Amygdala (tissue), 56 donors: ENCODE results near the gene KCNIP1.
"Not testable (repeated sequence)": the region's sequence is repeated elsewhere in the genome, so short reads cannot be mapped to it uniquely, and the experiment has no call there.

ENCODE experiments used
- DNase-seq, 56 donors: peaks; one replicate each; lab custom pipeline; 2025; lab: John Stamatoyannopoulos, UW

KCNIP1 gene

GRCh38 chr5:170760113-170760512, 256.3 kb downstream of the KCNIP1 start:
- no peak for DNase-seq

DNA sequence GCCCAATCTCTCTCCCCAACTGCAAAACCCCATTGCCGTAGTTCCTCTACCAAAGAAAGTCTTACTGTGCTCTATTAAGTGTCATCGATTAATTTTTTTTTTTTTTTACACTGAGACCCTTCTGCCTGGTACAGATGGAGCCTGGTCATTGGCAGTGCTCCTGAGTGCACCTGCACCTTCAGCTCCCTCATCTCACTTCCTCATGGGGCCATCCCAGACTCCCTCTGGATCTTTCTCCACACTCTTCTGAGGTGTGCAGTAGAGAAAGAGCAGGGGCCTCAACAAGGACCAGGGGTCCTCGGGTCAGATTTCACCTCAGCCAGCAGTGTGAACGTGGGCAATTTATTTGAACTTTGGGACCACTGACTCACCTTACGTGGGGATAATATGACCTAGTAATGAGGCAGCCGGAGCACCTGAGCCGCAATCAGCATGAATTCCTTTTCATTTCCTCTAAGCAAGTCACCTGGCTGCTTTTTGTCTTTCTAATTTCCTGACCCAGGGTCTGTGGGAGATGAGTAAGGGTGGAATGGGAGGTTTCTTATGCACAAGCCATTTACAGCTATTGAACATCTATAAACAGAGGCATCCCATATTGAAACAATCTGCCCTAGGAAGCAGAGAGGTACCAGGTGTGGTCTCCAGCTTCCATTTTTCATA, 257.4 kb downstream of the KCNIP1 start:
- DNase-seq = no peak

DNA sequence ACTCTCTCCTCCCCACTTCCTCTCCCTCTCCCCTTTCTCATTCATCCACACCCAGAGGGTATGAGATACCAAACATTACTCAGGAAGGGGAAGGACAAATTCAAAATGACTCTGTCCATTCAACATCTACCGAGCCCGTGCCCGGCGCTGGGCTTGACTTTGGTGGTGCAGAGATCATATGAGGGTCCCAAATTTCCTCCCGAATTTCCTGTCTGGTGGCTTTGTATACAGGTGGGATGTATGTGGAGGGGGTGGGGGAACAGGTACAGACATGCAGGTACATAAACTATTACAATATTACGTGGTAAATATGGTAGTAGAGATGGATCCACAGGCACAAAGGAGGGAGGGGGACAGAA, 257.9 kb downstream of the KCNIP1 start:
- DNase-seq = no peak

DNA sequence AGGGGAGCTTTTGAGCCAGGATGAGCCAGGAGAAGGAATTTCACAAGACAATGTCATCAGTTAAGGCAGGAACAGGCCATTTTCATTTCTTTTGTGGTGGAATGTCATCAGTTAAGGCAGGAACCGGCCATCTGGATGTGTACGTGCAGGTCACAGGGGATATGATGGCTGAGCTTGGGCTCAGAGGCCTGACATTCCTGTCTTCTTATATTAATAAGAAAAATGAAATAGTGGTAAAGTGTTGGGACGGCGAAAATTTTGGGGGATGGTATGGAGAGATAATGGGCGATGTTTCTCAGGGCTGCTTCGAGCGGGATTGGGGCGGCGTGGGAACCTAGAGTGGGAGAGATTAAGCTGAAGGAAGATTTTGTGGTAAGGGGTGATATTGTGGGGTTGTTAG, 258.5 kb downstream of the KCNIP1 start:
- DNase-seq = not testable (repeated sequence)

DNA sequence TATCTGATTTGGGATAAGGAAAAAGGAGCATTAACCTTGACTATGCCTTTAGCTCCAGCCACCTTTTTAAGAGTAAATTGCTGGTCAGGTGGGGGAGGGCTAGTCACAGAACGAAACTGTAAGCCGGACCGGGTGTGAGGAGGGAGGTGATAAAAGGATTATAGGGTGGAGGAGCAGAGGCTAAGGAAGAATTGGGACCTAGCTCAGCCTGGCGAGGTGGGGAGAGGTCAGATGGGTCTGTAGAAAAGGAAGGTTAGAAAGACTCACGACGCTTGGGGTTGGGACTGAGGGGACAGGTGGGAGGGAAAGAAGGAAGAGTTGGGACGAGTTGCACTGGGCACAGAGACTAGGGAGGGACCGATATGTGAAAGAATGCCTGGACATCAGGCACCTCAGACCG, 262.0 kb downstream of the KCNIP1 start:
- not testable (repeated sequence) for DNase-seq

- peak in 7 of 56 donors; percentile 3 to 34 (median 10) for DNase-seq
Measured at GRCh38 chr5:170769246-170769645, 265.4 kb downstream of the KCNIP1 start.

- DNase-seq = no peak
Measured at GRCh38 chr5:170769898-170770416, 266.1 kb downstream of the KCNIP1 start.

- no peak for DNase-seq
Measured at GRCh38 chr5:170771496-170771895, 267.7 kb downstream of the KCNIP1 start.

DNA sequence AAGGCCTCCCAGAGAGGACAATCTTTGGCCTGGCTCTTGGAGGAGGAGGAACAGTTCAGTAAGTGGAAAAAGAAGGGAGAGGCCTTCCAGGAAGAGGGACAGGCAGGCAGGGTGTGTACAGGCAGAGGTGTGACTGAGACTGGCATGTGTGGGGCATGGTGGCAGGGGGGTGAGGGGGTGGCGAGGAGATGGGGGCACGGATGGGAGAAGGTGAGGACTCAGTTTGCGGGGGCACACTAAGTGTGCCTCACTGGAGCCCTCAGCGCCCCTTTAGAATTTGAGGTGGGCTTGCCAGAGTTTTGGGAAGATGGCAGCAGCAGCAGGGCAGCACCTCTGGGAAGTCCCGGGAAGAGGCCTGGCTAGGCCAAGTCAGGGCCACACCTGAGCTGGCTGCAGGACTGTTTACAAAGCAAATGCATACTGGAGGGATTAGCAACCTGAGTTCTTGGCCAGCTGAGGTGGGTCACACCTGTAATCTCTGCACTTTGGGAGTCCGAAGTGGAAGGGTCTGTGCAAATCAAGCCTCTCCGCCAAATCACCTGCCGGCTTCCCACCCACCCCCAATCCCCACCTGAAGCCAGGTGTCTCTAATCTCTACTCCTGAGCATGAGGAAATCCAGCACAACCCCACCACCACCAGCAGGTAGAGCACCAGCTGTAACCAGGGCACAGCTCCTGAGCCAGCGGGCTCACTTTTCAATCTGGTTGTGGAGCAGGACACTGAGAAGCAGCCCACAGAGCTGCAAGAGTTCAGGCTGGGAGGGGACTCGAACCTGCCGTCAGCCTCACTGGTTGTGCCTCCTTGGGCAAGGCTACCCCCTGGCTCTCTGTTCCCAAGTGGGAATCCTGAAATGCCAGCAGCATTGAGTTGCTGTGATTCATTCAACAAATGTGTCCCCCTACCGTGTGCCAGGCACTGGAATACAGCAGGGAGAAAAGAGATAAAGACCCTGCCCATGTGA, 269.5 kb downstream of the KCNIP1 start:
- no peak for DNase-seq

- no peak for DNase-seq
Measured at GRCh38 chr5:170774831-170775230, 271.0 kb downstream of the KCNIP1 start.

GRCh38 chr5:170781946-170782345, 278.1 kb downstream of the KCNIP1 start:
- DNase-seq = no peak

- peak in 2 of 56 donors; percentile 3 to 23 for DNase-seq
Measured at GRCh38 chr5:170782438-170782837, 278.6 kb downstream of the KCNIP1 start.

- no peak for DNase-seq
Measured at GRCh38 chr5:170783498-170784247, 279.9 kb downstream of the KCNIP1 start, which contains the start of gene GABRP. Gene GABRP (plus strand): TSS chr5:170783725. CDS start chr5:170788616, 4,891 bp downstream.

DNA sequence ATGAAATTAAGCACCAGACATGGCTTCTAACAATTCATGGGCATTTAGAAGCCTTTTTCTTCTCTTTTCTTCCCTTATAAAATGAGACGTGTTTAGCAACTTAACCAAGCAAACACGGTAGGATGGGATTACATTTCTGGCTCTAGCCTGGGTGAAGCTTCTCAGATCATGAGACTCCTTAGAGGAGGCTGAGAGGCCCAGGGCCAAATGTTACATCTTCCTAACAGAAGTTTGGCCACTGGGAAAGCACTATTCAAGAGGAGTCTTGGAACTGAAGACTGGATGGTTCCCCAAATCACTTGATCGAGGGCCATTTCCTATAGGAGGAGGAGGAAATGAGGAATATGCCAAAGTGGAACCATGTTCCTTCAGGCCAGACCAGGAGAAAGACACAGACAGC, 281.6 kb downstream of the KCNIP1 start:
- DNase-seq = no peak
